Aortic smooth muscle cell (primary cell): ENCODE measurements around the gene CATSPER4. TPM values are rescaled to one million over a fixed set of nuclear protein-coding genes. Genes with fewer than 3 reads are reported as not detected.

Experiments used
- total RNA-seq: library from RNA; depleted of rRNA; stranded (reverse); fragments of >200 nt; gene quantifications from 2 replicates; pipeline ENCODE4 v1.2.3, GENCODE V29; 2014

CATSPER4 gene
- total RNA-seq, result not detected in 2 replicates

GRCh38 chr1:26190373-26190987 lies at the start of gene CATSPER4:
TSS of gene CATSPER4 (plus strand) at chr1:26190602. CDS start at chr1:26190628, 26 bp downstream.

DNA sequence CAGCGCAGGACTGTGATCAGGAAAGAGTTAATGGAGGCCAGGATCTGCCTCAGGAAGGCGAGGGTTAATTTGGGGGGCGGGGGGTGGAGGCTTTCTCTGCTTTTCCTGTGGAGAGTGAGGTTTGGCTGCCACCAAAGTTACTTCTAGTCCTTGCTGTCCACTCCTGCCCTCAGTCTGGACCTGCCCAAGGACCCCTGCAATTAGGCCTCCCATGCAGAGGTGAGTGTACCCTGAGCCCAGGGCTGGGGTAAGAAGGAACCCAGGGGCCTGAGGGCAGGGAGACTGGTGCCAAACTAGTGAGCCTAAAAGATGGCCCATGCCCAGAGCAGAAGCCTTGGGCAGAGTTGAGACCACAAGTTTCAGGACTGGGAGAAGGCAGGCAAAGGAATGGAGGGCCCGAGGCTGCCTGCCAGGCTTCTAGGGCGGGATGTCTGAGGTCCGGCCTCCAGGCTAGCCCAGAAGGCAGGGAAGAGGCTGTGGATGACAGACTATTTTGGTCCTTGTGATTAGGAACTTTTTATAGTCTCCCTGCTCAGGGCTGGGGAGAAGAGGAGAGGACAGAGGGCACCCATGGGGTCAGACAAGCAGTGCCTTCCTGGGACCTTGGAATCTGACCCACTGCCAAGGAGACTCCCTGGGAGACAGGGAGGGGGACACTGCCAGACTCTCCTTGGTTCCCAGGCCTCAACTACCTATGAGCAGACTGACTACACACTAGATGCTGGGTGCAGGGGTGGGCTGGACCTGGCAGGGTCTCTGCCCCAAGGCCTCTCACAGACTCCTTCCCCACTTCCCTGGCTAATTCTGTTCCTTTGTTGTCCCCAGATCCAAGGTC lies 31.3 kb upstream of the CATSPER4 start, which contains the start of gene FAM110D:
Gene FAM110D, plus strand, starts transcription at position 172 of the 835 bp plus-strand sequence. CDS start 2,213 bp downstream, outside the sequence.

GRCh38 chr1:26168410-26169197 lies 21.8 kb upstream of the CATSPER4 start, which contains the start of gene C1orf232:
TSS of gene C1orf232 (minus strand) at chr1:26168963. CDS start at chr1:26168499, 464 bp downstream.

GRCh38 chr1:26169669-26170471 lies 20.5 kb upstream of the CATSPER4 start, which contains the start of gene ZNF593:
TSS of gene ZNF593 (plus strand) at chr1:26169908. CDS start at chr1:26169984, 76 bp downstream.

GRCh38 chr1:26171084-26172072 lies 19.0 kb upstream of the CATSPER4 start, which contains the start of gene ZNF593OS:
TSS of gene ZNF593OS (minus strand) at chr1:26171832. CDS start at chr1:26171661, 171 bp downstream.

GRCh38 chr1:26177182-26177684 lies 13.2 kb upstream of the CATSPER4 start, which contains the start of gene CNKSR1:
TSS of gene CNKSR1 (plus strand) at chr1:26177491. CDS start at chr1:26177548, 57 bp downstream.

GRCh38 chr1:26233903-26234643 lies 43.7 kb downstream of the CATSPER4 start, which contains the start of gene CEP85:
TSS of gene CEP85 (plus strand) at chr1:26234200. CDS start at chr1:26239784, 5,584 bp downstream.

Other genes starting within 250 kb of the CATSPER4 start
- 8.5 and 8.6 TPM in 2 replicates for gene PAFAH2, start 192.5 kb upstream of the CATSPER4 start, total RNA-seq
- 0.06 and 0.13 TPM in 2 replicates for gene EXTL1, start 168.8 kb upstream of the CATSPER4 start, total RNA-seq
- not detected in 2 replicates for gene SLC30A2, start 144.5 kb upstream of the CATSPER4 start, total RNA-seq
- under 0.01 TPM in 1 of 2 replicates, not detected in the other for gene TRIM63, start 123.0 kb upstream of the CATSPER4 start, total RNA-seq
- gene PDIK1L, start 78.8 kb upstream of the CATSPER4 start, total RNA-seq, result 4.7 and 5.4 TPM in 2 replicates
- gene FAM110D, start 31.5 kb upstream of the CATSPER4 start, total RNA-seq, result under 0.01 and 0.06 TPM in 2 replicates
- gene C1orf232, start 21.6 kb upstream of the CATSPER4 start, total RNA-seq, result not detected in 2 replicates
- gene ZNF593, start 20.7 kb upstream of the CATSPER4 start, total RNA-seq, result 18.5 and 27.1 TPM in 2 replicates
- gene ZNF593OS, start 18.8 kb upstream of the CATSPER4 start, total RNA-seq, result 0.19 TPM in 1 of 2 replicates, not detected in the other
- gene CNKSR1, start 13.1 kb upstream of the CATSPER4 start, total RNA-seq, result 0.26 TPM in 1 of 2 replicates, not detected in the other
- gene CEP85, start 43.6 kb downstream of the CATSPER4 start, total RNA-seq, result 6.2 and 7.7 TPM in 2 replicates
- gene SH3BGRL3, start 89.5 kb downstream of the CATSPER4 start, total RNA-seq, result 117 and 123 TPM in 2 replicates
- gene UBXN11, start 116.0 kb downstream of the CATSPER4 start, total RNA-seq, result 4.8 and 5.3 TPM in 2 replicates
- not detected in 2 replicates for gene CD52, start 127.4 kb downstream of the CATSPER4 start, total RNA-seq
- not detected in 2 replicates for gene CRYBG2, start 163.5 kb downstream of the CATSPER4 start, total RNA-seq
- gene ZNF683, start 182.1 kb downstream of the CATSPER4 start, total RNA-seq, result not detected in 2 replicates
- gene LIN28A, start 220.2 kb downstream of the CATSPER4 start, total RNA-seq, result not detected in 2 replicates
- 87.2 and 88.2 TPM in 2 replicates for gene DHDDS, start 241.7 kb downstream of the CATSPER4 start, total RNA-seq